ENCODE data around the gene BCL6.

DNA sequence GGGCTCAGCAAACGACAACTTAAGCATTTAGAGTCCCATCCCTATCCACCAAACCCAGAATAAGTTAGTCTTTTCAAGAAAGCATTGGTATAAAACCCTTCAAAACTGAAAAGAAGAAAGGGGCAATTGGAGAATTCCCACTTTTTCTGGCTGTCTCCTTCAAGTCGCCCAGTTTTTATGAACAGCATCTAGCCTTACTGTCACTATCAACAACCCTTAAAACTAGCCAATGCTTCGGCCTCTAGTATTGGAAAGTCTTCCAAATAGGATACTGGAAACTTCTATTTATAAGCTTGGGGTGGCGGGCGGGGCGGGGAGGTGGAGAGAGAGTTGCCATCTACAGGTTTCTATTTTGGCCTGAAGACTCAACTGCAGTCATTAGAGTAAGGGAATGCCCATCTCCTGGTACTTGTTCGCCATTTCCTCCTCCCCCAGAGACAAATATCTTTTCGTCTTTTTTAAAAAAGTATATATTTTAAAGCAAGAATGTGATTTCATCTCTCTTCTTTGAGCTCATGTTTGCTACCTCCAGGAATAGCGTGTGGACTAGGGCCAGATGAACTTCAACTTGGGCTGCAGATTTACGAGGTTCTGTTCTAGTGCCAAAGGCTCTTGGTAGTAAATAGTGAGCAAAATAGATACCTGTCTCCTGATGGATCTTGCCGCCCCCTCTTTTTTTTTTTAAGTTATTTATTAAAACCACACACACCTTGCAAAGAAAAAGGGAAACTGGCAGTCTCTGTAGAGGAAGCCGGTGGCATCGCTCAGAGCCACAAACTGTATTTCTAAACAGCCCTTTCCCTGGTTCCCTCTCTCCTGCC lies 2.7 kb downstream of the BCL6 start:
- no peak for TF ChIP-seq POLR2A (IDR thresholded peaks at IDR 0.05; ENCODE audit: control extremely low read depth in 1 of 2, low read depth in 2 of 2, low read length in 2 of 2)
- no peak for TF ChIP-seq EZH2 (IDR thresholded peaks at IDR 0.05; ENCODE audit: low read depth, low read length, severe bottlenecking)
